ENCODE data around the gene LRCH1.

Gene LRCH1

DNA sequence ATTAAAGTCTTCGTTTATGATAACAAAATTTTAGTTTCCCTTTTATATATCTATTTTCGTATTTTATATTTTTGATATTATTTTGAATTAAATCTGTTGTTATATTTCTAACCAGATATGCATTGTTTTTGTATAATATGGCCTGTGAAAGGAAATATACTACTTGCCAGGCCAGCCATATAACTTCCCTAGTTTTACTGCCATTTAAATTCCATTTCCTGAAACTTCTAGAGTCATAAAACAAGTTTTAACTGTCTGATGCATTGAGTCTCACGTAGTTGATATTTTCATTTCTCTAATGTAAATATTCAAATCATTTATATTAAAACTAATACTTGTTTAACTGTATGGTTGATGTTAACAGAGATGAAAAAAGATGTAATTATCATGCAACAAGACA is 230.5 kb downstream of the LRCH1 start:
- in situ Hi-C loops (cut with MboI; ENCODE audit: low sequenced_read_pairs): no loop called here

DNA sequence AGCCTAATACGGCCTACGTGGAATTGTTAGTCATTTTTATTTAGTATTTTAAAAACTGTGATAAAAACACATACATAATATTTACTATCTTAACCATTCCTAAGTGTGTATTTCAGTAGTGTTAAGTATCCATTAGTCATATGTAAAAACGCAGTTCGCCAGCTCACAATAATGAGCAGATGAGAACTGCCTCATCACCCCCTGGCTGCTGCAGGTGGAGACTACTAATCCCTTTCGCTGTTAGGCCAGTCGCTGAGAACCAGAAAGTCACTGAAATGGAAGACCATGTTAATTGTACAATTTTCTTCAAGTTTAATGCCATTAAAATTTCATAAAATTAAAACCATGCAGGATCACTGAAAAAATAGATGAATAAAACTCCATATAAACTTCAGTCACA is 242.4 kb downstream of the LRCH1 start:
- in situ Hi-C loops (cut with MboI; ENCODE audit: low sequenced_read_pairs): no loop called here

GRCh38 chr13:46796129-46796514 is 243.2 kb downstream of the LRCH1 start:
- in situ Hi-C loops (cut with MboI; ENCODE audit: low sequenced_read_pairs): no loop called here

DNA sequence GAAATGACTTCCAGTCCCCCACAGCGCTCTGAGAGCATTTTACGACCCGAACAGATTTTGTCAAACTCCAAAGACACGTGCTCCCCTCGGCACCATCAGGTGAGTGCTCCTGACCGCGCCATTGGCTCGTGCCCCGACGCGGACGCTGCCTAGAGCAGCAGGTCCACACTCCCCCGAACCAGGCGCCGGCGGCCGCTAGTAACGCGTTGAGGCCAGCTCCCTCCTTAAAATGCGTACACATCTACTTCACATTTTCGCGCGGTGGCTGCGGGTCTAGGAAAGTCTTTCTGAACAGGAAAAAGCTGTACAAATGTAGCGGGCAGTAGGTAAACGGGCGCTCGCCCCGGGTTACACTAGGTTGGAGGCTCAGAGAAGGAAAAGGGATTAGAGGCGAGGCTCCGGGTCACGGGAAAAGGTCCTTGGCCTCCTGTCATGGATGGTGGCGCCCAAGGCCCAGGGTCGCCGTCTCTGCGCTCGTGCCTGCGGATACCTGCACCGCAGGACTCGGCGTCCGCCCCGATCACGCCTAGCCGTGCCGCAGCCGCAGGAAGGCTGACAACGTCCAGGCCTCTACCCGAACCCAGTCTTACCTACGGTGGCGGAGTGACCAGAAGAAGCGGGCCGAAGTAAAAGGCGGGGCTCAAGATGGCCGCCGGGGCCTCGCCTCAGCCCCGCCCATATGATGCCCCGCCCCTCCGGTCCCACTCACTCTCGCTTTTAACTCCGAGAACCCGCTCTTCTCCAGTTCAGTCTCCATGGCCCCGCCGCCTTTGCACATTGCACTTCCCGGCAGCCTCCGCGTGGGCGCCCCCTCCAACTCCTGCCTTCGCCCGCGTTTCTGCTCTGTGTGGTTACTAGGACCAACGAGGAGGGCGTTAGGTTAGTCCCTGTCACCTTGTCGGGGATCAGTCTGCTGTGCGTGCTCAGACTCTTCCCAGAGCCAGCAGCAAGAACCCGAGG is 243.8 kb downstream of the LRCH1 start, which contains the start of gene ESD:
Gene ESD, minus strand, starts transcription at position 647 of the 960 bp plus-strand sequence. CDS start 5,748 bp downstream, outside the sequence.
- in situ Hi-C loops (cut with MboI; ENCODE audit: low sequenced_read_pairs): no loop called here

- in situ Hi-C loops (cut with MboI; ENCODE audit: low sequenced_read_pairs): no loop called here
These were observed 244.7 kb downstream of the LRCH1 start for GRCh38 chr13:46797501-46798237.

- in situ Hi-C loops (cut with MboI; ENCODE audit: low sequenced_read_pairs): no loop called here
These were observed 246.2 kb downstream of the LRCH1 start for GRCh38 chr13:46799139-46799538.

GRCh38 chr13:46801858-46802257 is 248.9 kb downstream of the LRCH1 start:
- in situ Hi-C loops (cut with MboI; ENCODE audit: low sequenced_read_pairs): no loop called here
